ENCODE results near the gene STAU1.
"Not testable (repeated sequence)": the region's sequence is repeated elsewhere in the genome, so short reads cannot be mapped to it uniquely, and the experiment has no call there.

STAU1 gene

DNA sequence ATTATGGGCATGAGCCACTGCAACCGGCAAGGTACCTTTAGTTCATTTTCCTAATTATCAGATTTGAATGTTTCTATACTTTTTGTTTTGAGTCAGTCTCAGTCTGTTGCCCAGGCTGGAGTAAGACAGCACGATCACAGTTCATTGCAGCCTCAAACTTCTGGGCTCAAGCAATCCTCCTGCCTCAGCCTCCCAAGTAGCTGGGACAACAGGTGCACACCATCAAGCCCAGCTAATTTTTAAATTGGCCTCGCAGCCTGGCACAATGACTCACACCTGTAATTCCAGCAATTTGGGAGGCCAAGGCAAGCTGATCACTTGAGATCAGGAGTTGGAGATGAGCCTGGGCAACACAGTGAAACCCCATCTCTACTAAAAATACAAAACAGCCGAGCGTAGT lies 24.4 kb downstream of the STAU1 start:
- no peak for DNase-seq

DNA sequence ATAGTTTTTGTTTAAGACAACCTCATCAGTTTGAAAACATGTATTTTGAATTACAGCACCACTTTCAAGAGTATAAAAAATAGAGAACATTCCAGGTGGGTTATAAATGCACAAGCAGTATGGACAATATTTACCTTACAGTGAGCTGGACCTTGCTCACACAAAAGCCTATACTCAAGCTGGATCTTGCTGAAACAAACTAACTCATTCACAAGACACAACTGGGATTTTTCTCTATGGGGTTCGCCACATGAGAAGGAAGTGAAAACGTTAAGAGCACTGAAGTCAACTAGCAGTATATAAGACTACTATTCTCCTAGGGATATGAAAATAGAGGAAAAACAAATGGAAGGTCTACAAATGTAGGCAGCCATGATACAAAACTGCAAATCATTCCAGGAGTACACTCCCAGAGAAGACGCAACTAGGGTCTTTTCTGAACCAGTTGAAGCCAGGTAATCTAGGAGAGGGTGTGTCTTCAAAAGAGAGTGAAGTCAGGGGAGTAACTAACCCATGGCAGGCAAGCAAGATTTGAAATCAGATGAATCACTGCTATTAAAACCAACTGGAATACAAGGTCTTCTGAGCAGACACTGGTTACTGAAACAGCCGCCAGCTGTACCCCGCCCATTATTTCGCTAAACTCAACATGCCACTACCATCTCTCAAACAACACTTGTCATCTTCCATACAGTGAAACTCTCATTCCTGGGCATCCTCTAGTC lies 26.5 kb downstream of the STAU1 start:
- DNase-seq, result no peak

DNA sequence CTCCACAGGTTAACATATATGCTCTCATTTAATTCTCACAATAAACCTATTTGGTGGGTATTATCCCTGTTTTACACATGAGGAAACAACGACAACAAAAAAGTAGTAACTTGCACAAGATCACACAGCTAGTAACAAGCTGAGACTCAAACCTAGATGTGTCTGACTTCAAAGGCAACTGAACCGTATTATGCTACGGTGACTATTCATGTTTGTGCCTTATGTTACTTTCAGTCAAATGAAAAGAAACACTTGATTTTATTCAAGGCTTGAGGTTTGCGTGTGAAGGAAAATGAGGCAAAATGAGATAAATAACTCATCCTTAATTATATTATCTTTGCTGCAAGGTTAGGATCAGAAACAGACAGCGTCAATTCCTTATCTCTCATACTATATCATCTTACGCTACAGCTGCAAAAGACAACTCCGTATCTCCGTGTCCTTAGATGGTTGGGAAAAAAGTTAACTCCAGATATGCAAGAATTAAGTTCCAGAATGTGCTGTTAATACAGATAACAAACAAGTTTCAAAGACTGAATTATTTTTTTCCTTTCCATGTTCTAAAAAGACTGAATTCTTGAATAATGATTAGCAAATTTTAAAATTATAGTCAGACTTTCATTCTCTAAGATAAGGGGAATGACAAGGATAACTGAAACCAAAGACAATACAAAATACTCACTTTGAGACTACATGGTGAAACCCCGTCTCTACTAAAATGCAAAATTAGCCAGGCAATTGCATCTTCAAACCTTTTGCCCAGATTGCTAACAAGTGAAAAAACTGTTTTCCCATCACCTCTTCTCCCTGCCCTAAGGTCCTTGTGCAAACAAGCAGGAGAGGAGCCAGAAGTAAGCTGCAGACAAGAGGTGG lies 27.8 kb downstream of the STAU1 start:
- no peak for DNase-seq

- no peak for DNase-seq
These were observed 31.0 kb downstream of the STAU1 start for GRCh38 chr20:49157146-49157545.

DNA sequence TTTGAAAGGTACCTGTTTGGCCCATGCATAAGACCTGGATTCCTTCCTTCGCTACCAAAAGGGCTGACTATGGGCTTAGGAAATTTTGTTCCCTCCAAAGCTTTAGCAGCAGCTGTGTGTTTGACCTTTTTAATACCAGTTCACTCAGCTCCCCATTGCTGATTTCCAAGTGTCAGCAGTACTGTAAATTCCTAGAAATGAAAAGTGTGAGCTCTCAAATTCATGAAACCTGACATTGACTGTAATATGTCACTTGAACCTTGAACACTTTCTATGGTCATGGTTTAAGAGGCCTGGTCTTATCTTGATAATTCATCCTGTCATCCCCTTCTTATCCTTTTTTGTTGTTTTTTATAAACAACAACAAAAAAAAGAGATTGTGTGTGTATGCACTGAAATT lies 31.7 kb downstream of the STAU1 start:
- no peak for DNase-seq

DNA sequence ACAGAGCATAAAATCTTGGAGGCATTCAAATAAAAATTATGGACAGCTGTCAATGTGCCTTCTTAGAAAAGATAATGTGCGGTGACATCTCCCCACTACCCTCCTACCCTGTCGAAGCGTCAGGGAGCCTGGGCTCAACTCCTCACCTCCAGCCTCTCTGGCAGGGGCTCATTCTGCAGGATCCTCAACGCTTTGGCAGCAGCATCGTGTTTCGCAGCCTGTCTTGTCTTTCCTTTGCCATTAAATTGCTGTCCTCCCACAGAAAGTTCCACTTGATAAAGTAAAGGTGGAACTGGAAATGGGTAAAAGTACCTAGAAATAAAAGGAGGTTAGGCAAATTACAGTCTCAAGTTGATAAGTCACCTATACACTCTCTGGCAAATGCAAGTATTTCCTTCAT lies 36.7 kb downstream of the STAU1 start:
- DNase-seq, result no peak

DNA sequence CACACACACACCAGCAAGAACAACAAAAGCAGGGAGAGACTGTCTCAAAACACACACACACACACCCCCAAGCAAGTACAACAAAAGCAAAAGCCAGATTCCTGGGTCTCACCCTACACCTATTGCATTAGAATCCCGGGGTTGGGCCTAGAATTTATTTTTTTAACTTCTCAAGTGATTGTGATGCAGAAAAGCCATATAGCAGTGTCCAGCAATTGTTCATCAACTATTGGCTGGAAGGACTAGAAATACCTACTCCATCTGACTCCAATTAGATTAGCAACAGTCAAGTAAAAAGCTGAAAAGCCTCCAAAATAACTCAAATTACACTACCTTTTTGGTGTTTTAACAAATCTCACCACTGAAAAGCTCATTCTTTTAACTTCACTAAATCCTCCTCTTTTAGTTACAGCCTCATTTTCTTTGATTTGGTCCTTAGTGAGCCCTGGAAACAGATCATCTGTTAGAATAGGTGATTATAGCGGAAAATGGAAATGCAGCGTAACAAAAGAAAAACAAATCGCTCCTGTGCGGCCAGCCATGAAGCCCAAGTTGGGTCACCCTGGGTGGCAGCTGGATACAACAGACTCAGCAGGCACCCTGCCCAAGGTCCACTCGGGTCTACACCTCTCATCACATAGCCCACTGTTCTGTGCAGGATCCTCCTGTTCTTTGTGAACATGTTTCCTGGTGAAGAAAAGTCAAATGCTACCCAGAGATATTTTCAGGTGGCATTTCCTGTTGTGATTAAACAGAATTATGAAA lies 38.7 kb downstream of the STAU1 start:
- no peak for DNase-seq

DNA sequence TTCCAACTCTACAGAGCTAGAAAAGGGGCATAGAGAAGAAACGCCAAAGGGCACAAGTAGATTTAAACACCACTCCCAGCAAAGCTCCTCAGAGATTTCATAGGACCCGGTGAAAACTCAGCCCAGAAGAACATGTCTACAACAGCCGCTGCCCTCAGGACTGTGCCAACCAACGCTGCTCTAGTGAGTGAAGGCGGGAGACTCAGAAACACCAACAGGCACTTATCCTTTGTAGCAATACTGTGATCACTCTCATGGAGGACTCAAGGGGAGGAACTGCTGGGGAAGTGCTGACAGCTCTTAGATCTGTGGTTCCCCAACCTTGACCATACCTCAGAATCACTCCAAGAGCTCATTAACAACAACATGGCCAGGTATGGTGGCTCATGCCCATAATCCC lies 39.5 kb downstream of the STAU1 start:
- no peak for DNase-seq

DNA sequence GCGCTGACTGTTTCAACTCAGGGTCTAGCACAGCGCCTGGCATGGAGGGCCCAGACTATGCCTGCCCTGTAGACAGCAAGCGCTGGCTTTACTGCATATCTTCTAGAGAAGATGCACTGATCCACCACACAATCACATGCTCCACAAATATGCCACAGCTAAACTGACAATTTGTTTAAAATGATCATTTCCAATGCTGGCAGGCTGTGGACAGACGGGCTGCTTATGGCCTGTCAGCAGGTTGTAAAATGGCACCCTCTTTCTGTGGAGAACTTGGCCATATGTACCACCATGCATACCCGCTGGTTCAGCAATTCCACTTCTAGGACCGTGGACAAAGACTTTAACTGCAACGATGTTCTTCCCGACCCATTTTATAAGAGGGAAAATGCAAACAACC lies 40.8 kb downstream of the STAU1 start:
- DNase-seq, result no peak

GRCh38 chr20:49146442-49147225 lies 41.5 kb downstream of the STAU1 start:
- DNase-seq, result no peak

DNA sequence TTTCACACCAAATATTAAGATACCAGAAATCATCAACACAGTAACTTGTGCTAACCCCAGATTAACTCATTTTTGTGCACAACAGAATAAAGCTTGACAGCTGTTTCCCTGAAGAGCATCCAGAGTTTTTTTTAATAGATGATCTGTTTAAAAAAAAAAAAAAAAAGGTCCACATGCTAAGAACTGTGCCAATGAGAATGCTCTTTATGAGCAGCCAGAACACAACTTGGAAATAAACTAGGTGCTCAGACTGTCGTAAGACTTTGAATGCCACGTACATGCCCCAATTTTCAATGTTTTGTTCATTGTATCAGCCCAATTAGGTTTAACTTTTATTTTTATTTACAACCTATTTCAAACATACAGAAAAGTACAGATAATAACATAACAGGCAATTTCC lies 47.3 kb downstream of the STAU1 start:
- DNase-seq, result no peak

- no peak for DNase-seq
These were observed 47.7 kb downstream of the STAU1 start for GRCh38 chr20:49140411-49140810.

- DNase-seq, result no peak
These were observed 49.7 kb downstream of the STAU1 start for GRCh38 chr20:49138431-49138830.

DNA sequence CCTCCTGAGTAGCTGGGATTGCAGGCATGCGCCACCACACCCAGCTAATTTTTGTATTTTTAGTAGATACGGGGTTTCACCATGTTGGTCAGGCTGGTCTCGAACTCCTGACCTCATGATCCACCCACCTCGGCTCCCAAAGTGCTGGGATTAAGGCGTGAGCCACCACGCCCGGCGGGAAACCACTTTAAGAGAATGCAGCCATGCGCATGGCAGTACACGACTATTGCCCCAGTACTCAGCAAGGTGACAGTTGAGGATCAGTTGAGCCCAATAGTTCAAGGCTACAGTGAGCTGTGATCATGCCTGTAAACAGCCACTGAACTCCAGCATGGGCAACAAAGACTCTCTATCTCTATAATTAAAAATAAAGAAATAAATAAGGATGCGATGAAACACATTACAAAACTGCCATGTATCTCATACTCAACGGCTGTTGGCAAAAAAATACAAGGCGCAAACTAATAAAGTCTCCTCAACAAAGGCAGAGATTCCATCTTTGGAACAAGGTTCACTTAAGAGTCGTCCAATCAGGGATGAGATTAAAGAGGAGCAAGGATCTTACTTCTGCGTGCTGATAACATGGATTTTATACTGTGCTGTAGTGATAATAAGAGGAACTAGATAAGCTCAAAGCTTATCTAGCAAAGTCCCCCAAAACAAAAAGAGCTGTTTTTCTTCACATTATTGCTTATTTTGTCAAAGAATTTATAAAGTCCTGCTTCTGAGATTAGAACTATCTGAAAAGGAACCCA lies 51.1 kb downstream of the STAU1 start:
- no peak for DNase-seq

DNA sequence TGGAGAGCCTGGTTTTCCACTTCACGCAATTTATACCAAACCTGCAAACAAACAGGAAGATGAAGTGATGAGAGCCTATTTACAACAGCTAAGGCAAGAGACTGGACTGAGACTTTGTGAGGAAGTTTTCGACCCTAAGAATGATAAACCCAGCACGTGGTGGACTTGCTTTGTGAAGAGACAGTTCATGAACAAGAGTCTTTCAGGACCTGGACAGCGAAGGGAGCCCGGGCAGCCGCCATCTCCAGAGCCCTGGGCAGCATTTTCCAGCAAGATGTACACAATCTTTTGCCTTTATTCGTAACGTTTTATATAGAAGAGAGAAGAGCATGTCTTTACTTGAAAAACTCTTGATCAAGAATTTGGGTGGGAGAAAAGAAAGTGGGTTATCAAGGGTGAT lies 53.3 kb downstream of the STAU1 start:
- DNase-seq, result not testable (repeated sequence)

GRCh38 chr20:49133571-49133970 lies 54.6 kb downstream of the STAU1 start:
- no peak for DNase-seq

DNA sequence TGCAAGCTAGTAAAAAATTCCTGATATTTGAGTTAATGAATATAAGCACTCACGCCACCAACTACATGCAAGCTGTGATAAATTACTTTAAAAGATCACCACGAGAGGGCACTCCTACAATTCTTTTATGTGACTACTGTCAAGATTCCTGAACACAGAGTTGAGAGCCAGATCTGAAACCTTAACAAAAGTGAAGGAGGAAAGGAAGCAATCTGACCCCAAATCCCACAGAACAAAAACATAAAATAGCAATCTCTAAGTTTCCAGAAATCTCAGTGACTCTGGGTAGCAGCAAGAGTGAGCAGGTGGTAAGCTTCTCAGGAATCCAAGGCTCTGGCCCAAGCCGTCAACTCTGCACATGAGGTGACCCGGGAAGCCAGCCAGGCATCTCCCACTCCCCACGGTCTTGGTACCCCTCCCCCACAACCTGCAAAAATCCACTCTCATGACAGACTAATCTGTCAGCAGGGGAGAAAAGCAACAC lies 55.1 kb downstream of the STAU1 start:
- peak; percentile 71 for DNase-seq

DNA sequence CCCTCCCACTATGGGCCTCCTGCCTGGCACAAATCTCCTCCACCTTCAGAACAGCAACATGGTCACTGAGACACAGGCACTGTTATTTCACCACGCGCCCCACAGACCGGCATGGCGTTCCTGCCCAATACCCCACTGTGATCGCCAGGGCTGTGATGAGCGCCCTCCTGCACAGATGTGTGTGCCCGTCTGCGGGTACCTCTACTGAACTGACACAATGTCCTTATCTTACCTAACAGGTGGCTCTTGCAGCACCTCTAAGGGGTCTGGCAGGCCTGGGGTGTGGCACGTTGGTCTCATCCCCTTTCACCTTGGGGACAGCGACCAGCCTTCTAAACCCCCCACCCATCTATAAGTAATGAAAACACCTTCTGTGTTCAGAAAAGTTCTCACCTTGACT lies 64.2 kb downstream of the STAU1 start:
- no peak for DNase-seq

GRCh38 chr20:49122920-49123319 lies 65.2 kb downstream of the STAU1 start:
- no peak for DNase-seq

DNA sequence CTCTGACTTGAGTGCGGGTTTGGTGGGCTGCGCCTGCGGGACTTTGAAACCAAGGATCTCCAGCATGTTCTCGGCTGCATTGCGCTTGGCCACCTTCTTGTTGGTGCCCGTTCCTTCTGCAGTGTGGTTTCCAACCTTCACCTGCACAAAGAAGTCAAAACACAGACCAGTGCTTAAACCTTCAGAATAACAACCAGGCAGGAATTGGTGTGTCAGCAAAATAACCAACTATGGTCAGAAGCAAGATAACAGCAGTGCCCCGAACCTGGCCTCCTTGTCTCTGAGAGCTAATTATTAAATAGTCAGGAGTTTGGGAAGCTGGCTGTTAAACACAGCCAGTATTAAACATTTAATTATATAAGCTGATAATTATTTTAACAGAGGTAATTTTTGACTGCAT lies 68.1 kb downstream of the STAU1 start:
- DNase-seq, result no peak

DNA sequence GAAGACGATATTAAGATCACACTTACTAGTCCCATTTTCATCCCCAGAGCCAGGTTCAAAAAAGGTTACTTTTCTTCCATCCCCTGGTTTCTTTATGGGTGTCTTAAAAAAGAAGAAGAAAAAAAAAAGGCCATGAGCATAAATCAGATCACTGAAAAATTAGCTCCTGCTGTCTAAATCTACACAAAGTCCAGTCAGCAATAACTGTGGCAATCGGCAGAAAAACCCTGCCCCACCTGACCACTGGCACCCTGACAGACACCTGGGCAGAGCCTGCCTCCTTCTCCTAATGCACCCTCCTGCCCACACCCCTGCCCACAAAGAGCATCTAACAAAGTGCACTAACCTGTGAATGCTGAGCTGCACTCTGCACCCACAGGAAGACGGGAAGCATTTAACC lies 69.8 kb downstream of the STAU1 start:
- DNase-seq, result no peak

DNA sequence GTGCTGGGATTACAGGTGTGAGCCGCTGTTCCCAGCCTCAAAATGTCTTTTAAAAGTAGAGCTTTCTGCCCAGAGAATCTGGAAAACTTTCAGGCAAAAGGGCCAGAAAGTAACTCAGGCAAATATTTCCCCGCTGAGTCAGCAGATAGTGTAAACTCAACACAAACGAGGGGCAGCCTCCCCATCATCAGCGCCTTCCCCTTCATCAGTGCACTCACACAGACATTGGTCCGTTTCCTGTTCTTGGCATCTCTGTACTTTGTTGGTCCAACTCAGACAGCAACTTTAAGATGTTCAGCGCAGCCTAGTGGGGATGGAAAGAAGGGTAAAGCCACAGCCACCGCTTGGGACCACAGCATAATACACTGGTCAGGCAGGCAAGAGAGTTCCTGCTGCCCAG lies 72.6 kb downstream of the STAU1 start:
- peak; percentile 38 for DNase-seq

Data from HCEC 1CT (cell line).